LNCAP (cell line): Measurements from ENCODE around the gene BAK1.

ENCODE experiments used
- TF ChIP-seq, protein P1 (sequence below): fragments of 450-650 bp; IDR thresholded peaks from 2 replicates; pipeline ENCODE4 v1.5.1; 2017; ENCODE audit warnings: mild to moderate bottlenecking

The BAK1 gene

DNA sequence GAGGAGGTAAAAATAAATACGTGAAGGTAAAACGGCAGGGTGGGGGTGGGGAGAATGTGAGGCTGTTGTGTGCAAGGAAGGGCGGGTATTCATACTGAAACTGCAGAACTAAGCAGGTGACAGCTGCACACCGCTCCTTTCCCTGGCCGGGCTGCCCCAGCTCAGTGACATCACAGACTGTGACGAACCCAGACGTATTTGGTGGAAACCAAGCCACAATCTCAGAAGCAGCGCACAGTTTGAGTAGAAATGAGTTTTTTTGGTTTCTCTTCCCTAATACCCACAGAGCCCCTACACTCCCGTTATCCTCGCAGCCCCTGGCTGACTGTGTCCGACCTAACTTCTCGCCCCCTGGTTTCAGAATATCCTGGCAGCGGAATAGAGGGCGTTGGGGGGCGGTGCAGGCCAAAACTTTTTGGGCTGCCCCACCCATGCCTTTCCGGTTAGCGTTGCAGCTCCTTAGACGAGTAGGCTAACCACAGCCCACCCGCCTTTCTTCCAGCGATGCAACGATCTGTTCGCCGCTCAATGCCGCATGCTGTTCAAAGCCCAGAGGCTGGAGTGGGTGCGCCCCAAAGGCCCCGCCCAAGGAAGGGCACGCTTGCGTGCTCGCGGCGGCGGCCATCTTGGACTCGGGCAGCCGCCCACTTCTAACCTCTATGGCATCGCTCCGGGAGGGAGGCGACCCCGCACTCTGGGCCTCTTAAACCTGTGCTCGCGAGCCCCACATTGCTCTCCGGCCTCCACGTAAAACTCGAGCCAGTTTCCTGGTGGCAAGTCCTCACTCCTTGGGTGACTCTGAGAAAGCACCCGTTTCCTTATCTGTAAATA lies 9.1 kb downstream of the BAK1 start:
- TF ChIP-seq, protein P1, sequence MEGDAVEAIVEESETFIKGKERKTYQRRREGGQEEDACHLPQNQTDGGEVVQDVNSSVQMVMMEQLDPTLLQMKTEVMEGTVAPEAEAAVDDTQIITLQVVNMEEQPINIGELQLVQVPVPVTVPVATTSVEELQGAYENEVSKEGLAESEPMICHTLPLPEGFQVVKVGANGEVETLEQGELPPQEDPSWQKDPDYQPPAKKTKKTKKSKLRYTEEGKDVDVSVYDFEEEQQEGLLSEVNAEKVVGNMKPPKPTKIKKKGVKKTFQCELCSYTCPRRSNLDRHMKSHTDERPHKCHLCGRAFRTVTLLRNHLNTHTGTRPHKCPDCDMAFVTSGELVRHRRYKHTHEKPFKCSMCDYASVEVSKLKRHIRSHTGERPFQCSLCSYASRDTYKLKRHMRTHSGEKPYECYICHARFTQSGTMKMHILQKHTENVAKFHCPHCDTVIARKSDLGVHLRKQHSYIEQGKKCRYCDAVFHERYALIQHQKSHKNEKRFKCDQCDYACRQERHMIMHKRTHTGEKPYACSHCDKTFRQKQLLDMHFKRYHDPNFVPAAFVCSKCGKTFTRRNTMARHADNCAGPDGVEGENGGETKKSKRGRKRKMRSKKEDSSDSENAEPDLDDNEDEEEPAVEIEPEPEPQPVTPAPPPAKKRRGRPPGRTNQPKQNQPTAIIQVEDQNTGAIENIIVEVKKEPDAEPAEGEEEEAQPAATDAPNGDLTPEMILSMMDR = no peak

DNA sequence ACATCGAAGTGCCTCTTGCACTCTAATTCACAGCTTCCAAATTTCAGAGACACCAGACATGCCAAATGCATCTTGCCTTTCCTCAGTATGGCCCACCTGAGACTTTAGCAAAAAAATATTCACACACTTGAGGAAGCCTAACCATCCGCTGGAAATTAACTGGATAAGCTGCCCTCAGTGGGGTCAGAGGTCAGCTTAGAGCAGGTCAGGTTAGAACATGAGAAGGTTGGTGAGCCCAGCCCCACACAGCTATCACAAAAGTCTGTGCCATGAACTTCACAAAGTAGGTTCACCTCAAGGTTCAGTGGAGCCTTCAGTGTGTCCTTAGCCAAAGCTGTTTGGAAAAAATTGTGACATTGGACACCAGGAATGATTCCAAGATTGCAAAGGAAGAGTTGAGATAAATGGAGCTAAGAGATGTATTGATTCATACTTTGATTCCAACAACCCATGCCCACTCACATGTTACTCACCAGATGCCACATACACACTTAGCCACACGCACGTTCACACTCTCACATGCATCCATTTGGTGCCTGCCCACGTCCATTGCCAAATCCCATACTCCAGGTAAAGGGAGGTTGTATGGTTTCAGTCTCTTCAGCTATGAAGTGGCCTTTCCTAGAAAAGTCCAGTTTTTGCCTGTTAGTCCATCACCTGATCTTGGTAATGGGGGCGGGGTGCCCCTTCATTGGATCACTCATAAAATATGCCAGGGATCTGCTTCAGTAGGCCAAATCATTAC lies 11.1 kb downstream of the BAK1 start:
- TF ChIP-seq, protein P1 = no peak

DNA sequence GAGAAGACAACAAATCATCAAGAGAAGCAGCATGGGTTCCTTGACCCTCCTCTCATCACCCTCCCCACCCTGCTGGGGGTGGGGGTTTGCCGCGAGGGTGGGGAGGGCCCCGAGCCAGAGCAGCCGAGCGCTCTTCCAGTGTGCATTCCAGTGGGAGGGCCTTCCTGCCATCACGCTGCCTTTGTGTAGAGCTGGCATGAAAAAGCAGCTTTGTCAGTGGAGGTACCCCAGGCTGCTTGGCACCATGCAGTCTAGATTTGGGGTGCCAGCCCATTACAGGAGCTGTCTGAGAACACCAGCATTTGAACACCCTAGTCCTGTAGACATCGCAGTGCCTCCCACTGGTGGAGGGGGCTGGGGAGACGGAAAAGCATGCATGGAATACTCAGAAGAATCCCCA lies 12.2 kb downstream of the BAK1 start:
- TF ChIP-seq, protein P1 = no peak

DNA sequence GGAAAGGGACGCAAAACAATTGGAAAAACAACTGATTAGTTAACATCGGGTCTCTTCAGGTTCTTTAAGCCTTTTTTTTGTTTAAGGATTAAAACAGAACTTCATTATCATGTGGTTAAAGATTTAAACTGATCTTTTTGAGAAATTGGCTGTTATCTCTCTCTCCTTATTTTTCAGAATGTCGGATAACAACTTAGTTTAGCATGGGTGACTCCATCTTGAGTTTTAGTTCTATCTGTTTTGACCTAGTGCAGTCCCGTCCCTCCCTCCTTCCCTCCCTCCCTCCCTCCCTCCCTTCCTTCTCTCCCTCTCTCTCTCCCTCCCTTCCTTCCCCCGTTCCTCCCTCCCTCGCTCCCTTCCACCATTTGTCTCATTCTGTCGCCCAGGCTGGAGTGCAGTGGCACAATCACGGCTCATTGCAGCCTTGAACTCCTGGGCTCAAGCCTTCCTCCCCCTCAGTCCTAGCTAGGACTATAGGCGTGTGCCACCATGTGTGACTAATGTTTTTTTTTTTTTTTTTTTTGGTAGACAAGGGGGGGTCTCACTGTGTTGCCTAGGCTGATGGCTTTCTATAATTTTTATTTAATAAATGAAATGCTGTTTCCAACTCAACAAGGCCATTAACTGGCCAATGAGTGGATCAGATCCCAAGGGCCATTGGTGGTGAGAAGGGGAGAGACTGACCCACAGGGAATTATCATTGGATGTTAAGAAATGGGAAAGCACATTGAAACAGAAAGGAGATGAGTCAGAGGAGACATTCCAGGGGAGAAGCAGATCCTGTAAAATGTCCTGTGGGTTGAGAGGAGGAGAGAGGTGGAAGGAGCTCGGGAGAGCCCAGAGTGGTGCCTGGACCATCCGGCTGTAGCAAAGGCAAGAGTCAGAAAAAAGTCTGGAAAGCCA lies 13.6 kb downstream of the BAK1 start:
- TF ChIP-seq, protein P1 = no peak

DNA sequence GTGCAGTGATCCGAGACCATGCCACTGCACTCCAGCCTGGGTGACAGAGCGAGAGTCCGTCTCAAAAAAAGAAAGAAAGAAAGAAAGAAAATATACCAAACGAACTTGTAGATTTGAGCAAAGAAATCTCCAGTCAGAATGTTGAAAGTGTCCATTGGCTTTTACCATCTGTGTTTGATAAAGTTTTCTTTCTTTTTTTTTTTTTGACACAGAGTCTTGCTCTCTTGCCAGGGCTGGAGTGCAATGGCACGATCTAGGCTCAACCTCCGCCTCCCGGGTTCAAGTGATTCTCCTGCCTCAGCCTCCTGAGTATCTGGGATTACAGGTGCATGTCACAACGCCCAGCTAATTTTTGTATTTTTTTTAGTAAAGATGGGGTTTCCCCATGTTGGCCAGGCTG lies 21.3 kb downstream of the BAK1 start:
- TF ChIP-seq, protein P1 = no peak

DNA sequence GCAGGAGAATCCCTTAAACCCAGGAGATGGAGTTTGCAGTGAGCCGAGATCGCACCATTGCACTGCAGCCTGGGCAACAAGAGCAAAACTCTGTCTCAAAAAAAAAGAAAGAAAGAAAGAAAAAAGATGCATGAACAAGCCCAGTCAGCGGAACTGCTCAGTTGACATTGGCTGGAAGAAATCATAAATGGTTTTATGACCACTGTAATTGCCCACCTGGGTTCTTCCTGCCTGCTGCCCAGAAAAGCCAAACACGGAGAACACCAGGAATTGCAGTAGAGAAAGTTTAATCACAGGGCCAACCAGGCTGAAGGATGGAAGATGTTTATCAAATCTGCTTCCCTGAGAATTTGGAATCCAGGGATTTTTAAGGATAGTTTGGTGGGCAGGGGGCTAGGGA lies 22.7 kb downstream of the BAK1 start:
- TF ChIP-seq, protein P1 = no peak

DNA sequence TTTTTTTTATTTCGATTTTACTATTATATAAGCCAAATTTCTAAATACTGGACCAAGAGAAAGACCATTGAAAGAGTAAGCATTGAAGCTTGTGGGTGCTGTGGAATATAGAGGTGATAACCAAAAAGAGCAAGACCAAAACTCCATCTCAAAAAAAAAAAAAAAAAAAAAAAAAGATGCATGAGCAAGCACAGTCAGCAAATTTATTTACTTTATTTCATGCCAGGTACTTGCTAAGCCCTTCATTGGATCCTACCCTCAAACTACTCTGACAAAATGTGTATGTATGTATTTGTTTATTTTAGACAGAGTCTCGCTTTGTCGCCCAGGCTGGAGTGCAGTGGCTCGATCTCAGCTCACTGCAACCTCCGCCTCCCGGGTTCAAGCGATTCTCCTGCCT lies 27.8 kb downstream of the BAK1 start:
- TF ChIP-seq, protein P1 = no peak
